ENCODE data around the gene MAP3K10.

Gene MAP3K10

DNA sequence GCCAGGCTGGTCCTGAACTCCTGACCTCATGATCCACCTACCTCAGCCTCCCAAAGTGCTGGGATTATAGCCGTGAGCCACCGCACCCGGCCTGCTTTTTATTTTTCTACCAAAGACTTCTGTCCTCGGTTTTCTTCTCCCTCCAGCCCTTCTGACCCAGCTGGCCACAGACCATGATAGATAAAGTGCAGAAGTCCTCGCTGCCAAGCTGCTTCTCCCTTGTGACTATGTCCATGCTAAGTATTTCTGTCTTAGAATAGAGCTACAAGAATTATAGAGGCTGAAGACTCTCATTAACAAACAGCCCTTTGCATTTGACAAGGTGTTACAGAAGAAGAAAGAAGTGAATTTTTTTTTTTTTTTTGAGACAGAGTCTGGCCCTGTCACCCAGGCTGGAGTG lies 15.4 kb upstream of the MAP3K10 start:
- DNase-seq: no peak

DNA sequence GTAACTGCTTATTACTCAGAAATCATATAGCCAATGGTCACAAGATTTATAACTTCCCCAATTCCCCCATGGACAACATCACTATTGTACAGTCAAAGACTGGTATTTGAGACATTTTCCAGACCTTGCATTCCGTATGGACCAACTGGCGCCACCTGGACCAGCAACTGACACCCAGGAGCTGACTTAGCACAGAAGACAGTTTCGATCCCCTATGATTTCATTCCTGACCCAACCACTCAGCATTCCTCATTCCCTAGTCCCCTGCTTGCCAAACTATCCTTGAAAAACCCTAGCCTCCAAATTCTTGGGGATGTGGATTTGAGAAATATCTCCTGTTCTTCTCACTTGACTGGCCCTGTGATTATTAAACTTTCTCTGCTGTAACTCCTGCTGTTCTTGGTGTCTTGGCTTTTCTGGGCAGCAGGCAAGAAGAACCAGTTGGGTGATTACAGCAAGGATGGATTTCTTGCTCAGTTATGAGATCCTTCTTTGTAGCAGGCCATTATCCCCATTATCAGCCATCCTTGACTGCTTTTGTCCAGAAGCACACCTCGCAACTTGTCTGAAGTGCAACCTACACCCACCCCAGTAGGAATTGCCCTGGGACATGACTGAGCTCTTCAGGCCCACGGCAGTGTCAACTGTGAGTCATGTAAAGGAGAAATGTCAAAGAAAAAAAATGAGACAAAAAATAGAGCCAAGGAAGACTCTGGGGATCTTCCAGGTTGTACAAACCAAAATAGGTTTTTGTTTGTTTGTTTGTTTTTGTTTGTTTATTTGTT lies 13.7 kb upstream of the MAP3K10 start:
- DNase-seq: no peak

DNA sequence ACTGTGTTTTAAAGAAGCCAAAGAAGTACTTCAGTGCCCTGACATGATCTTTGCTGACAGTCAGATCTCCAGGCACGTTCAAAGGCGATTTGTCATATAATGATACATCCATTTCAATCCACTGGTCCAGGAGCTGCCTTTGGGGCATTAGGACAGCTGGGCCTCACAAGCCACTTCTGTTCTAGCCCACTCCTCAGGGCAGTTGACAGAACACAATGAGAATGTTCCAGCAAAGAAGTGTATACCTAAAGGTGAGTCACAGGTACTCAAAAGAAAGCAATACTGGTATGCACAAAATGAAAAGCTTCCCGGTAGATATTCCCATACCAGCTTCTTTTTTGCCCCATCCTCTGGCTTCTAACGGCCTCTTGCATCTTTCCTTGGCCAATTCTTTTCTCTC lies 12.5 kb upstream of the MAP3K10 start:
- DNase-seq: no peak

DNA sequence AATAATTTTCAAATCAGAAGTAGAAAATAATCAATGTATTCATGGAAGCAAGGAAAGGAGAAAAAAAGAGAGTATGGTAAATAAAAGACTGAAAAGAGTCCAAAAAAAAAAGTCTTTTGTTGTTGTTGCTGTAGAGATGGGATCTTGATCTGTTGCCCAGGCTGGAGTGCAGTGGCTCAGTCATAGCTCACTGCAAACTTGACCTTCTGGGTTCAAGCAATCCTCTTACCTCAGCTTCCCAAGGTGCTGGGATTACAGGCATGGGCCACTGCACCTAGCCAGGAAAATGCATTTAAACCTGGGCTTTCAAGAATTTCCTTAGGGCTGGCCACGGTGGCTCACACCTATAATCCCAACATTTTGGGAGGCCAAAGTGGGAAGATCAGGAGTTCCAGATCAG lies 7.0 kb upstream of the MAP3K10 start:
- no peak for DNase-seq

DNA sequence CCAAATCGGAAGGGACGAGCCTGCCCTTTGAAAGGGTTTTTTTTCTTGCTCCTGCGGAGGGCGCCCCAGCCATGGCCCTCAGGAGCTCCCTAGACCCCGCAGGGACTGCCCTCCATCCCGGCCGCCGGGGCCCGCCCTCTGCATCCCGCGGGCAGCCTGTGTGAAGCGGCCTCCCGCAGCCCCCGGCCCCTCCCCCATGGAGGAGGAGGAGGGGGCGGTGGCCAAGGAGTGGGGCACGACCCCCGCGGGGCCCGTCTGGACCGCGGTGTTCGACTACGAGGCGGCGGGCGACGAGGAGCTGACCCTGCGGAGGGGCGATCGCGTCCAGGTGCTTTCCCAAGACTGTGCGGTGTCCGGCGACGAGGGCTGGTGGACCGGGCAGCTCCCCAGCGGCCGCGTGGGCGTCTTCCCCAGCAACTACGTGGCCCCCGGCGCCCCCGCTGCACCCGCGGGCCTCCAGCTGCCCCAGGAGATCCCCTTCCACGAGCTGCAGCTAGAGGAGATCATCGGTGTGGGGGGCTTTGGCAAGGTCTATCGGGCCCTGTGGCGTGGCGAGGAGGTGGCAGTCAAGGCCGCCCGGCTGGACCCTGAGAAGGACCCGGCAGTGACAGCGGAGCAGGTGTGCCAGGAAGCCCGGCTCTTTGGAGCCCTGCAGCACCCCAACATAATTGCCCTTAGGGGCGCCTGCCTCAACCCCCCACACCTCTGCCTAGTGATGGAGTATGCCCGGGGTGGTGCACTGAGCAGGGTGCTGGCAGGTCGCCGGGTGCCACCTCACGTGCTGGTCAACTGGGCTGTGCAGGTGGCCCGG lies 815 bp downstream of the MAP3K10 start:
- peak; percentile 34 for DNase-seq

DNA sequence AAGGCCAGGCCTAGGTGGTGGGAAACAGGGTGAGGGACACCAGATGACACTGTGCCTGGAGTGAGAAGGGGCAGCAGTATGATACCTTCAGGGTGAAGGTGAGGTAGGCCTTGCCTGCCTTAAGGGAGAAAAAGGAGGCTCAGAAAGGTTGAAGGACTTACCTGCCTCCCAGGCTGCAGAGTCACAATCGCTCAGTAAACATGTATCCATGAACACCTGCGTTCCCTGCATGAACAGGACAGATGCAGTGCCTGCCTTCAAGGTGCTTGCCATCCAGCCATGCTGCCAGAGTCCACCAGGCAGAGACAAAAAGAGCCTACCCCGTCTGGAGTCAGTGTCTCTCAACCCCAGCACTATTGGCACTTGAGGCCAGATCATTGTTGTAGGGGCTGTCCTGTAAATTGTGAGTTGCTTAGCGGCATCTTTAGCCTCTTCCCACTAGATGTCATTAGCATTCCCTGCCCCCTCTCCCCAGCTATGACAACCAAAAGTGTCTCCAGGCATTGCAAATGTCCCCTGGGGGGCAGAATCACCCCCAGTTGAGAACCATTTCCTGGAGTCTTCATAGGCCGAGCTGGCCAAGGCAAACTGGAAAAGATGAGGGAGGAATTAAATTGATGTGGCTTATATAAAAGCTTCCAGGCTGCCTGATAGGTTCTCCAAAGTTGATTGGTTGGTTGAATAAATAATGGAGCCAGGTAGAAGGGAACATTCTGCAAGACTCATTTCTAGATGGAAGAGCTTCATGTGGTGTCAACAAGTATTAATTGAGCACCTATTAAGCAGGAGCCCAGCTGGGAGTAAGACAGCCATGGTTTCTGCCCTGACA lies 1.7 kb downstream of the MAP3K10 start:
- DNase-seq: no peak

DNA sequence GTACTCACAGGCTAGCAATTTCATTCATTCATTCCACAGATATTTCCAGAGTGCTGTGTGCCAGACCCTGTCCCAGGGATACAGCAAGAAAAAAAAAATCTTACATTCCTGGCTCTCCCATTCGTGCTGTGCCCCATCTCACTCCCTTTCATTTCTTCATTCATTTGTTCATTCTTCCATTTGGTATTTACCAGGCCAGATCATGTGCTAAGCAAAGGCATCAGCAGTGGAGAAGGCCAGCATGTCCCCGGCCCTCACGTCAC lies 2.3 kb downstream of the MAP3K10 start:
- no peak for DNase-seq

DNA sequence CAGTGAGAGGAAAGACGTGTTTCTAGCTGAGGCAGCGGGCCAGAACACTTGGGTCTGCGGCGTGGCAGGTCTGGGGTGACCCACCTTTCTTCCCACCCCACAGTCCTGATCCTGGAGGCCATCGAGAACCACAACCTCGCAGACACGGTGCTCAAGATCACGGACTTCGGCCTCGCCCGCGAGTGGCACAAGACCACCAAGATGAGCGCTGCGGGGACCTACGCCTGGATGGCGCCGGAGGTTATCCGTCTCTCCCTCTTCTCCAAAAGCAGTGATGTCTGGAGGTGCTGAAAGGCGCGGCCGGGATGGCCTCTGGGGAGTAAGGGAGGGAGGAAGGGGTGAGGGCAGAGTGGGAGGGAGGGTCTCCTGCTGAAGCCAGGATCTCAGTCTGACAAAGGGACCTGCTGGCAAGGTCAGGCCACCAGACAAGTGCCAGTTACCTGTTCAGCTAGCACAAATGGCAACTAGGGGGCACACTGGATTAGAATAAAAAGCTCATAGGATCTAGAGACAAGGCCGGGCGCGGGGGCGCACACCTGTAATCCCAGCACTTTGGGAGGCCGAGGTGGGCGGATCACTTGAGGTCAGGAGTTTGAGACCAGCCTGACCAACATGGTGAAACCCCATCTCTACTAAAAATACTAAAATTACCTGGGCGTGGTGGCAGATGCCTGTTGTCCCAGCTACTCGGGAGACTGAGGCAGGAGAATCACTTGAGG lies 7.2 kb downstream of the MAP3K10 start:
- no peak for DNase-seq

DNA sequence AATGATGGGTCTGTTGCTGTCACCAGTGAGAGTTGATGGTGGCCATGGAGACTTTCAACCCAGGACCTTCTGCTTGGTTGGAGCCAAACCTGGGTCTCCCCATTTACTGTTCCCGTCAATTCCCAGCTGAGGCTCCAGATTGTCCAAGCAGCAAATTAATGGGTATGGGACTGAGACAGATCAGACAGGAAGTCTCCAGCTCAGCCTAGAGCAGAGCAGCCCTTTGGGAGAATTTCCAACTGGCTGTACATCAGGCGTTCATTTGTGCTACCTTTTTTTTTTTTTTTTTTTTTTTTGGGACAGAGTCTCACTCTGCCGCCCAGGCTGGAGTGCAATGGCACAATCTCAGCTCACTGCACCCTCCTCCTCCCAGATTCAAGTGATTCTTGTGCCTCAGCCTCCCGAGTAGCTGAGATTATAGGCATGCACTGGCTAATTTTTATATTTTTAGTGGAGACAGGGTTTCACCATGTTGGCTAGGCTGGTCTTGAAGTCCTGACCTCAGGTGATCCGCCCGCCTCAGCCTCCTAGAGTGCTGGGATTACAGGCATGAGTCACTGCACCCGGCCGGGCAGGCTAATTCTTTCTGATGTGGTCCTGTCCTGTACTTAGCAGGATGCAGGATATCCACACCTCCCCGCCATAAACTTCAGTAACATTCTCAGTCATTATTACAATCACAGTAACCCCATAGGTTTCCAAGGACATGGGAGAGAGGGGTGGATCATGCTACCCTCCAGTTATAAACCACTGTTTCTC lies 9.3 kb downstream of the MAP3K10 start:
- DNase-seq: no peak

DNA sequence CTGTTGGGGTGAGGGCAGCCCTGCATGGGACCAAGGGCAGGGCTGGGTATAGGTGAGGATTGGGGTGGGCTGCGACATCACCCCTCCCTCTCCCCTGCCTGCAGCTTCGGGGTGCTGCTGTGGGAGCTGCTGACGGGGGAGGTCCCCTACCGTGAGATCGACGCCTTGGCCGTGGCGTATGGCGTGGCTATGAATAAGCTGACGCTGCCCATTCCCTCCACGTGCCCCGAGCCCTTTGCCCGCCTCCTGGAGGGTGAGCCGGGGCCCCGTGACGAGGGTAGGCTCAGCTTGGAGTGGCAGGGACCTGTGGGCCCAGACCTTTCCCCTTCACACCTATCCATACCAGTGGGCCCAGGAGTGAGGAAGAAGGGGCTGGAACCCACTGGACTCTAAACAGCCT lies 13.2 kb downstream of the MAP3K10 start:
- no peak for DNase-seq

DNA sequence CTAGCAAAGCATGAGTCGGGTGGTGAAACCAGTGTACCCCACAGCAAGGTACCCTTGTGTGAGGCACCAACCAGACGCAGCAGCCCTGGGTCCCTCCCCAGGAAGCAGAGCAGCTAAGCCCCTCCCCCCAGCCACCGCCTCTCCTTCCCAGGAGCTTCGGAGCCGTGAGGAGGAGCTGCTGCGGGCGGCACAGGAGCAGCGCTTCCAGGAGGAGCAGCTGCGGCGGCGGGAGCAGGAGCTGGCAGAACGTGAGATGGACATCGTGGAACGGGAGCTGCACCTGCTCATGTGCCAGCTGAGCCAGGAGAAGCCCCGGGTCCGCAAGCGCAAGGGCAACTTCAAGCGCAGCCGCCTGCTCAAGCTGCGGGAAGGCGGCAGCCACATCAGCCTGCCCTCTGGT lies 14.5 kb downstream of the MAP3K10 start:
- no peak for DNase-seq

DNA sequence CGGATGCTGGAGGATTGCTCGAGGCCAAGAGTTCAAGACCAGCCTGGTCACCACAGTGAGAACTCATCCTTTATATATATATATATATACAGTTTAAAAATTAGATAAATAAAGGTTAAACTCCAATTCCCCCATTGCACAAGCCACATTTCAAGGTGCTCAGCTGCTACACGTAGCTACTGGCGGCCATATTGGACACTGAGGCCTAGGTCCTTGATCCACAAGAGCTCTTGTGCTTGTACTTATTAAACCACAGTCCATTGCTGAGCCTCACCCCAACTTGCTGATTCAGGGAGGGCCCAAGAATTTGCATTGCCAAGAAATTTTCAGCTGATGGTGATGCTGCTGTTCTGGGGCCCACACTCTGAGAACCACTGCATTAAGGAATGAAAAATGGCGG lies 17.4 kb downstream of the MAP3K10 start:
- no peak for DNase-seq

DNA sequence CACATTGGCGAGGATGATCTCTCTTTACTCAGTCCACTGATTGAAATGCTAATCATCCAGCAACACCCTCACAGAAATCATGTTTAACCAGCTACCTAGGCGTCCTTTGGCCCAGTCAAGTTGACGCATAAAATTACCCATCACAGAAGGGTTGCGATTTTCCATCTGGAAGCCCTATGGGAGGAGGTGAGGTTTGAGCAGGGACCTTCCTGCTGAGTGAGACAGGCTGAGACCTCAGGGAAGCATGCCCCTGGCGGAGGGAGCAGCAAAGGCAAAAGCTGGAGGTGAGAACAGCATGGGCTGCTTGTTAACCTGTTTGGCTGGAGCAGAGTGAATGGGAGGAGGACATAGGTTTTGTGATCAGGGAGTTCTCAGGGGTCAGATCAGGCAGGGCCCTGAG lies 19.7 kb downstream of the MAP3K10 start:
- no peak for DNase-seq

DNA sequence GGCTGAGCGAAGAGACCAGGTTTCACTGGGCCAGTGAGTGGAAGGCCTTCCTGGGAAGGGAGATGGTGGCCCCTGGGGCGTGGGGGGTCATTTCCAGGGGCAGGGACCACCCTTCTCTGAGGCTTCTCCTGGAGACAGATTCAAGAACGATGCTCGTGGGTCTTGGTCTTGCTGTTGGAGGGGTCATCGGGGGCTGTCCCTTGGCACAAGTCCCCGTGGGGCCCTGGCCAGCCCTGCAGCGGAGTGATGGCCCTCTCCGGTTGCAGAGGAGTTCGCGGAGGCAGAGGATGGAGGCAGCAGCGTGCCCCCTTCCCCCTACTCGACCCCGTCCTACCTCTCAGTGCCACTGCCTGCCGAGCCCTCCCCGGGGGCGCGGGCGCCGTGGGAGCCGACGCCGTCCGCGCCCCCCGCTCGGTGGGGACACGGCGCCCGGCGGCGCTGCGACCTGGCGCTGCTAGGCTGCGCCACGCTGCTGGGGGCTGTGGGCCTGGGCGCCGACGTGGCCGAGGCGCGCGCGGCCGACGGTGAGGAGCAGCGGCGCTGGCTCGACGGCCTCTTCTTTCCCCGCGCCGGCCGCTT lies 22.1 kb downstream of the MAP3K10 start:
- DNase-seq: no peak

DNA sequence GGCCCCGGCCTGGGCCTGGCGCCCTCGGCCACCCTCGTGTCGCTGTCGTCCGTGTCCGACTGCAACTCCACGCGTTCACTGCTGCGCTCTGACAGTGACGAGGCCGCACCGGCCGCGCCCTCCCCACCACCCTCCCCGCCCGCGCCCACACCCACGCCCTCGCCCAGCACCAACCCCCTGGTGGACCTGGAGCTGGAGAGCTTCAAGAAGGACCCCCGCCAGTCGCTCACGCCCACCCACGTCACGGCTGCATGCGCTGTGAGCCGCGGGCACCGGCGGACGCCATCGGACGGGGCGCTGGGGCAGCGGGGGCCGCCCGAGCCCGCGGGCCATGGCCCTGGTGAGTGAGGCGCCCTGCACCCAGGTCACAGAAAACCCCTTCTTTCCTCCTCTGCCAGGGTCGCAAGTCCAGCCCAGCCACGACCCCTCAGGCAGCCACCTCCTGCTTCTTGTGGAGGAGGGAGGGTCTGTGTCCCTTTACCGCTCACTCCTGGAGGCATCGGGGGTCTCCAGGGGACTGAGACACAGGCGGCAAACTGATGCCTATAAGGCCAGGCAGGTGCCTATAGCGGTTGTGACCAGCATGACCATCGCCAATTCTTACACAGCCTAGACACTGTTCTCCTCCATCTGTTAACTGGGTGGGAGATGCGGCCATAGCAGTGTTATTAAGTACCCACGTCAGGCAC lies 22.8 kb downstream of the MAP3K10 start:
- no peak for DNase-seq

DNA sequence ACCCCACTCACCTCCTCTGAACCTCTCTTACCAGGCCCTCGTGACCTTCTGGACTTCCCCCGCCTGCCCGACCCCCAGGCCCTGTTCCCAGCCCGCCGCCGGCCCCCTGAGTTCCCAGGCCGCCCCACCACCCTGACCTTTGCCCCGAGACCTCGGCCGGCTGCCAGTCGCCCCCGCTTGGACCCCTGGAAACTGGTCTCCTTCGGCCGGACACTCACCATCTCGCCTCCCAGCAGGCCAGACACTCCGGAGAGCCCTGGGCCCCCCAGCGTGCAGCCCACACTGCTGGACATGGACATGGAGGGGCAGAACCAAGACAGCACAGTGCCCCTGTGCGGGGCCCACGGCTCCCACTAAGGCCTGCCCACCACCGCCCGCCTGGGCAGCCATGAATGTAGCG lies 23.7 kb downstream of the MAP3K10 start:
- DNase-seq: no peak

DNA sequence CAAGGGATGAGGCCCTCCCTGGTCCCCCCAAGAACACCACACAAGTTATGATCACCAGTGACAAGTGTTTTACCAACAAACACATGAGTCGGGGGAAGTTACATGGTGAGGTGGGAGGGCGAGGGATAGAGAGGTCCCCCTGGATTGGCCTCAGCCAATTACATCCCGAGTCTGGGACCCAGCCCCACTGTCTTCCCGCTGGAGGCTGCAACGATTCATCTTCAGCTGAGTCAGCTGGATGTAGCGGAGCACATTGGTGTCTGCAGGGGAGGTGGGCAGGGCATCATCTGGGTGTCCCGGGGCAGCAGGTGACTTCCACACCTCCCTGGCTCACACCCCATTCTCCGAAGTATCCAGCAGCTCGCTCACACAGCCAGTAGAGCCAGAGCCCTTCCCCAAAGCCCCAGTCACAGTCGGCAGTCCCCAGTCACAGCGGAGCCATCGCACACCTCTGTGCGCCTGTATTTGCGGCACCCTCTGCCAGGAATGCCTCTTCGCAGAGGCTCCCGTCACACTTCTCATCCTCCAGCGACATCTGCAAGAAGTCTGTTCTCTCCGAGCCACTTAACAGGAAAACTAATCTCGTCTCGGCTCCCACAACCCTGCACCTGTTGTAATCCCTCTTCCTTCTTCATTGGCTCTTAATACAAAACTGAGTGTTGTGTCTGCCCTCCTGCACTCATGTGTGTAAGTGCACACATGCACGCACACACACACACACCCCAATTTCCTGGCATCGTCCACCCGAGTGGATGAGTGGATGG lies 25.0 kb downstream of the MAP3K10 start:
- DNase-seq: no peak

DNA sequence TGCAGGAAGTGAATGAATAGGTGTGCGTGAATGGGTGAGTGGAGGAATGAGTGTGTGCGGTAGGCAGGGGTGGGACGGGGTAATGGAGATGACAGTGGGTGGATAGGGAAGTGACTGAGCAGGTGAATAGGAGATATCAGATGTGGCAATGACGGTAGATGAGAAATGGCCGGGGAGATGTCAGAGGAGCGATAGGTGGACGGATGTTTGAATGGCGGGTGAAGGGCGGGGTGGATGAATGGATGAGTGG lies 25.5 kb downstream of the MAP3K10 start:
- DNase-seq: no peak

DNA sequence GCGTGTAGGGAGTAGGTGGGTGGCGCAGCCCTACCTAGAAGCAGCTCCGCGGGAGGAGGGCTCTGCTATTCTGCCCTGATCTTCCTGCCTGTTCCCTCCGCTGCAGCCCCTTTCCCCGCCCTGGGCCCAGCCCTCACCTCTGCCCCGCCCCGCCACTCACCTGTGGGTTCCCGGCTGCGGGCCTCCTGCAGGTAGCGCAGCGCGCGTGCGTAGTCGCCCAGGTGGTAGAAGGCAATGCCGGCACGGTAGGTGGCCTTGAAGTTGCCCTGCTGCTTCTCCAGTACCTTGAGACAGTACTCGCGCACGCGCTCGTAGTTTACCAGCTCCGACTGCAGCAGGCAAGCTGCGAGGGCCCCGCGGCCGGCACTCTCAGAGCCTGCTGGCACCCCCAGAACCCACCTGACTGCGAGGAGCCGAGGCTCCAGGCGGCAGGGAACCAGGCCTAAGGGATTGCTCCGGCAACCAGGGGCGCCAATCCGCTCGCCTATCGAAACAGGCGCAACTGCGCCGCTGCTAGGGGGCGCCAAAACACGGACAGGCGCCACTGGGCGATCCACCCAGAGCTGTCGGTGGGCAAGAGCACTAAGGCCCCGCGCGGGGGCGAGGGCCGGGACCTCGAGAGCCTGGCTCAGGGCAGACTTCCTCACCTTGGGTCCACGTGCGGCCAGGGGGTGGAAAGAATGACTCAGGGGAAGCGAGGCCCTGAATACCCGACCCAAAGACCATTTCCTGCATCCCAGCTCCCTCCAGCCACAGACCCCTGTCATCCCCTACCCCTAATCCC lies 26.0 kb downstream of the MAP3K10 start:
- DNase-seq: peak; percentile 50
